K562 (cell line): ENCODE results near the gene AGAP3. TPM values are rescaled to one million over a fixed set of nuclear protein-coding genes. Genes with fewer than 3 reads are reported as not detected.

Experiments
- ATAC-seq: fragments of 200-7000 bp; cut with Tn5 transposase; 3 replicates; pipeline ENCODE4 v1.9.1; 2020; ENCODE audit warnings: moderate library complexity
- BruUV-seq: library from RNA; stranded (reverse); fragments of 400-500 nt; replicated peaks from 2 replicates; lab custom pipeline; 2021; lab: Mats Ljungman, UMichigan
- CTCF ChIA-PET: fragments of 300-600 bp; formaldehyde crosslinking; extraction: SDS; loops from one replicate; lab custom pipeline; 2021; ENCODE audit warnings: low intra/inter-chr PET ratio; lab: Yijun Ruan, JAX
- POLR2A ChIA-PET: fragments of 300-600, 350-650 bp; sonication (Branson Sonifier 250); formaldehyde crosslinking; extraction: SDS; loops from one replicate; lab custom pipeline; 2021; ENCODE audit warnings: antibody characterized with exemption, inconsistent platforms; lab: Yijun Ruan, JAX
- DNase-seq, 4 experiments: peaks; one replicate each; pipeline versions ENCODE4 v3.0.0 to v3.0.0-alpha.2; 2011 to 2018; ENCODE audit warnings: low spot score in 3 of 4, mixed read lengths in 3 of 4; ENCODE audit errors: extremely low read depth in 1 of 4
- FAIRE-seq: peaks from 2 replicates; lab custom pipeline; 2011; peaks lifted over from hg19 to GRCh38; lab: Jason Lieb, UNC
- H2AFZ ChIP-seq: 2 replicates; pipeline ENCODE4 v1.6.0; 2011; ENCODE audit warnings: low read depth, low read length, control low read depth, inconsistent platforms
- H3K27ac ChIP-seq: fragments of 200-600 bp; 3 replicates; pipeline ENCODE4 v1.8.0; 2011; ENCODE audit warnings: low read depth, mild to moderate bottlenecking, control low read depth, inconsistent platforms, low read length, moderate library complexity, mixed read lengths; ENCODE audit errors: extremely low read depth
- H3K27me3 ChIP-seq, 2 experiments: fragments of 300-600 bp in 1 of 2; 2 replicates in 1 of 2; 3 replicates in 1 of 2; pipeline versions ENCODE4 v1.6.0 to v1.8.0; 2011; ENCODE audit warnings: inconsistent platforms in 2 of 2, low read length in 2 of 2, mild to moderate bottlenecking in 1 of 2, mixed read lengths in 1 of 2, moderate library complexity in 1 of 2; ENCODE audit not compliant: control insufficient read depth in 2 of 2, insufficient read depth in 2 of 2
- H3K36me3 ChIP-seq: fragments of 300-600 bp; 3 replicates; pipeline ENCODE4 v1.8.0; 2011; ENCODE audit warnings: mild to moderate bottlenecking, low read length, inconsistent platforms; ENCODE audit not compliant: control insufficient read depth, insufficient read depth
- H3K4me1 ChIP-seq, 2 experiments: fragments of 200-600 bp in 1 of 2; replicated peaks in 1 of 2; 2 replicates in 1 of 2; 3 replicates in 1 of 2; pipeline versions ENCODE4 v1.5.1 to v1.8.0; 2011; ENCODE audit warnings: inconsistent platforms in 2 of 2, low read length in 2 of 2, mild to moderate bottlenecking in 1 of 2, mixed read lengths in 1 of 2, moderate library complexity in 1 of 2; ENCODE audit not compliant: control insufficient read depth in 2 of 2, insufficient read depth in 2 of 2
- H3K4me2 ChIP-seq: 2 replicates; pipeline ENCODE4 v1.6.1; 2011; ENCODE audit warnings: low read length, control low read depth, inconsistent platforms, mixed read lengths; ENCODE audit not compliant: insufficient read depth
- H3K4me3 ChIP-seq: fragments of 200-600 bp; sonication (generic), shearing (Covaris generic); 2 replicates; pipeline ENCODE4 v1.5.1; 2016; ENCODE audit warnings: control low read depth, inconsistent platforms
- H3K79me2 ChIP-seq: fragments of 200-600 bp; 3 replicates; pipeline ENCODE4 v1.8.0; 2011; ENCODE audit warnings: low read length, inconsistent platforms; ENCODE audit not compliant: control insufficient read depth, insufficient read depth
- H3K9ac ChIP-seq, 2 experiments: 2 replicates each; pipeline versions ENCODE4 v1.6.0 to v1.6.1; 2011; ENCODE audit warnings: low read depth in 2 of 2, low read length in 2 of 2, control low read depth in 1 of 2, inconsistent platforms in 1 of 2, mild to moderate bottlenecking in 1 of 2, mixed read lengths in 1 of 2; ENCODE audit not compliant: insufficient read depth in 1 of 2
- H3K9me1 ChIP-seq: one replicate; pipeline ENCODE4 v1.6.0; 2011; ENCODE audit warnings: inconsistent platforms, mild to moderate bottlenecking, low read length, moderate library complexity; ENCODE audit not compliant: control insufficient read depth, insufficient read depth
- H3K9me3 ChIP-seq: replicated peaks from 2 replicates; pipeline ENCODE4 v1.5.1; 2011; ENCODE audit warnings: low read depth, low read length, inconsistent platforms; ENCODE audit not compliant: control insufficient read depth, insufficient read depth
- H4K20me1 ChIP-seq: replicated peaks from 2 replicates; pipeline ENCODE4 v1.6.1; 2011; ENCODE audit warnings: low read length, inconsistent platforms, mixed read lengths; ENCODE audit not compliant: control insufficient read depth, insufficient read depth
- C11orf30 ChIP-seq: fragments of 450-650 bp; IDR thresholded peaks from 2 replicates; pipeline ENCODE4 v1.6.1; 2016; ENCODE audit warnings: low read depth, mild to moderate bottlenecking
- CREM ChIP-seq: IDR thresholded peaks from 2 replicates; pipeline ENCODE4 v1.6.1; 2014; ENCODE audit warnings: antibody characterized with exemption, low read depth
- CTCF ChIP-seq, 3 experiments: IDR thresholded peaks in 2 of 3; conservative IDR thresholded peaks in 1 of 3; 2 replicates each; pipeline ENCODE4 v1.5.1; 2011 to 2012; ENCODE audit warnings: low read length in 3 of 3, mild to moderate bottlenecking in 3 of 3, control low read depth in 2 of 3, improper control_type of control experiment in 1 of 3, inconsistent platforms in 1 of 3, low read depth in 1 of 3, mixed read lengths in 1 of 3, moderate library complexity in 1 of 3; ENCODE audit not compliant: insufficient read depth in 2 of 3
- ELK3 ChIP-seq: fragments of 450-650 bp; formaldehyde crosslinking; IDR thresholded peaks from 2 replicates; pipeline ENCODE4 v1.4.0; 2020; ENCODE audit warnings: mild to moderate bottlenecking
- HDAC2 ChIP-seq: fragments of 450-650 bp; IDR thresholded peaks from 2 replicates; pipeline ENCODE4 v1.6.1; 2016; ENCODE audit warnings: mild to moderate bottlenecking
- MAFF ChIP-seq: IDR thresholded peaks from 2 replicates; pipeline ENCODE4 v1.6.1; 2012; ENCODE audit warnings: low read length, improper control_type of control experiment
- MAFG ChIP-seq: fragments of 450-650 bp; conservative IDR thresholded peaks from 2 replicates; pipeline ENCODE4 v1.6.1; 2016; ENCODE audit warnings: missing genetic modification characterization, missing compliant biosample characterization
- MAFK ChIP-seq: IDR thresholded peaks from 2 replicates; pipeline ENCODE4 v1.6.1; 2011; ENCODE audit warnings: low read length, improper control_type of control experiment
- NFXL1 ChIP-seq: fragments of 450-650 bp; formaldehyde crosslinking; IDR thresholded peaks from 2 replicates; pipeline ENCODE4 v1.4.0; 2021; ENCODE audit warnings: mild to moderate bottlenecking
- RFX1 ChIP-seq: fragments of 450-650 bp; IDR thresholded peaks from 2 replicates; pipeline ENCODE4 v1.6.1; 2016; ENCODE audit warnings: mild to moderate bottlenecking, moderate library complexity
- TCF7L2 ChIP-seq: fragments of 150-350 bp; IDR thresholded peaks from 2 replicates; pipeline ENCODE4 v1.6.1; 2016; ENCODE audit warnings: low read depth, mild to moderate bottlenecking, low read length, moderate library complexity
- ZNF316 ChIP-seq: fragments of 450-650 bp; IDR thresholded peaks from 2 replicates; pipeline ENCODE4 v1.6.1; 2016
- ZNF785 ChIP-seq: fragments of 250-450 bp; sonication (Bioruptor Pico); IDR thresholded peaks from 2 replicates; pipeline ENCODE4 v1.4.0; 2020; ENCODE audit warnings: mild to moderate bottlenecking
- WGBS: fragments of 100-300 bp; shearing (Covaris generic); methylation state at CpG from one replicate; pipeline ENCODE4 v1.1.6; 2016; ENCODE audit warnings: low coverage, mixed read lengths; ENCODE audit not compliant: insufficient coverage; ENCODE audit errors: missing lambda C conversion rate; 5-methylcytosine and 5-hydroxymethylcytosine counted together
- in situ Hi-C: fragments of 300-500 bp; cut with MboI; formaldehyde crosslinking; loops from 4 replicates; pipeline ENCODE4 v1.15.0; 2018; ENCODE audit warnings: inconsistent platforms, mixed read lengths
- intact Hi-C: fragments of 100-400 bp; cut with micrococcal nuclease; formaldehyde crosslinking; loops from 2 replicates; pipeline ENCODE4 v1.14.2; 2022
- polyA plus RNA-seq, 8 experiments: library from polyadenylated mRNA; depleted of rRNA in 4 of 8; stranded (reverse) in 5 of 8; unstranded in 3 of 8; fragments of >200 nt; fragmentation: Nextera tagmentation in 2 of 8; fragmentation: Illumina TruSeq in 1 of 8; extraction: Ambion mirVana in 2 of 8; extraction: Trizol in 1 of 8; gene quantifications; 2 replicates each; pipeline versions ENCODE4 v1.2.1 to v1.2.3, GENCODE V29; 2011 to 2014; ENCODE audit warnings: inconsistent platforms in 1 of 8, missing spikeins in 1 of 8
- total RNA-seq, 7 experiments: library from RNA; depleted of rRNA in 6 of 7; stranded (reverse); fragments of >200 nt in 6 of 7; fragmentation: Illumina TruSeq in 2 of 7; extraction: Trizol in 2 of 7; gene quantifications; 2 replicates each; pipeline versions ENCODE4 v1.2.1 to v1.2.3, GENCODE V29; 2011 to 2021; ENCODE audit warnings: low replicate concordance in 1 of 7

The AGAP3 gene
- total and polyA plus RNA-seq, 9 of the 15 experiments (the other 6 are each of a cell fraction or from before 2014, with no cell fraction given), result 3.4 to 208 (median 62.2) TPM

- no peak overlapping the region for H3K9ac ChIP-seq
- H3K9me1 ChIP-seq, result no peaks in the 10 kb centered on the region
- in situ Hi-C loops (no loop called here), intact Hi-C loops (no loop called here)
- no TSS peak for BruUV-seq
- H3K36me3 ChIP-seq, result no peaks in the 10 kb centered on the region
- ChIA-PET CTCF (interaction anchor here (0.6 kb wide), 1 partner anchor 19 kb away, joined by 3 read pairs; no protein-coding TSS in a partner anchor), POLR2A (interaction anchor here (0.5 to 1.2 kb wide), 2 partner anchors 9 to 372 kb away, joined by 3 to 4 read pairs; no protein-coding TSS in a partner anchor)
- H2AFZ ChIP-seq, result no peak overlapping the region
- no peaks in the 10 kb centered on the region for H3K9me3 ChIP-seq
- H3K4me1 ChIP-seq, result 0 out of 5 replicates have a peak, but pooled peaks cover 0 to 3% of the 10 kb centered on the region in 2 experiments
- H3K27ac ChIP-seq, result no peak overlapping the region
- DNase-seq (no peak), ATAC-seq (peak; percentile 63), FAIRE-seq (peak; percentile 69)
- no peaks in the 10 kb centered on the region for H3K79me2 ChIP-seq
- peaks cover 66% of the 10 kb centered on the region in 2 experiments for H3K27me3 ChIP-seq
- TF ChIP-seq RFX1, result no peak
- TF ChIP-seq ZNF785 (CRISPR knock-in tag), result no peak
- peak; percentile 88 for TF ChIP-seq C11orf30
- no peak for TF ChIP-seq NFXL1 (CRISPR knock-in tag)
- no peak for TF ChIP-seq HDAC2
- TF ChIP-seq ELK3, result no peak
- peak; percentile 83 for TF ChIP-seq MAFG
- TF ChIP-seq CTCF (IDR thresholded peaks at IDR 0.05 in 2 of 3, conservative IDR thresholded peaks at IDR 0.05 in 1 of 3; ENCODE audit: insufficient read depth in 2 of 3, low read depth in 1 of 3, low read length in 3 of 3), result peak; percentile 14 to 31 (median 17); a peak in 1 of 6 replicates
- no peak for TF ChIP-seq TCF7L2
- TF ChIP-seq ZNF316, result peak; percentile 96
- no peak for TF ChIP-seq CREM
- 0 out of 2 replicates have a peak, but pooled peaks have one; percentile 19 for TF ChIP-seq MAFK
- TF ChIP-seq MAFF, result peak; percentile 54; the same call in 1 of the 2 replicates
- H3K4me2 ChIP-seq, result no peak overlapping the region
- 2% methylated on average over 6 of the region's 6 CpGs for WGBS
- H3K4me3 ChIP-seq, result no peak overlapping the region
- no peaks in the 10 kb centered on the region; the same call in 1 of the 2 replicates for H4K20me1 ChIP-seq
These were observed 66.6 kb downstream of the AGAP3 start for GRCh38 chr7:151152643-151153513.
